B cell (primary cell): ENCODE measurements around the gene SIPA1L2. TPM values are rescaled to one million over a fixed set of nuclear protein-coding genes. Genes with fewer than 3 reads are reported as not detected.

Experiments used
- ATAC-seq: fragments of 200-7000 bp; cut with Tn5 transposase; one replicate; pipeline ENCODE4 v1.10.0; 2021; ENCODE audit warnings: low read depth, mild to moderate bottlenecking, moderate number of reproducible peaks, moderate library complexity
- CTCF ChIA-PET: fragments of 350-600 bp; sonication (Branson Sonifier 250); formaldehyde crosslinking; loops from one replicate; lab custom pipeline; 2021; ENCODE audit warnings: antibody characterized with exemption, inconsistent platforms; lab: Charles Lee
- POLR2A ChIA-PET: fragments of 350-600 bp; sonication (Branson Sonifier 250); formaldehyde crosslinking; loops from one replicate; lab custom pipeline; 2021; ENCODE audit warnings: antibody characterized with exemption; lab: Charles Lee
- DNase-seq: peaks from one replicate; pipeline ENCODE4 v3.0.0; 2013
- H2AFZ ChIP-seq: 2 replicates; pipeline ENCODE4 v1.6.1; 2012; ENCODE audit warnings: mild to moderate bottlenecking, low read depth, low read length; ENCODE audit not compliant: insufficient read depth, poor library complexity, severe bottlenecking
- H3K27ac ChIP-seq, 2 donors: 1 replicate in 1 of 2; 2 replicates in 1 of 2; pipeline ENCODE4 v1.5.1; 2012 to 2013; ENCODE audit warnings: low read length in 2 of 2, mild to moderate bottlenecking in 2 of 2, moderate library complexity in 1 of 2
- H3K27me3 ChIP-seq, 4 experiments: fragments of 200-600 bp in 1 of 4; sonication (generic) in 1 of 4; replicated peaks in 1 of 4; 1 replicate in 2 of 4; 2 replicates in 2 of 4; pipeline versions ENCODE4 v1.6.1 to v1.7.0; 2013 to 2016; ENCODE audit warnings: low read length in 3 of 4, mild to moderate bottlenecking in 2 of 4, mixed read lengths in 1 of 4, moderate library complexity in 1 of 4; ENCODE audit not compliant: insufficient read depth in 4 of 4, control insufficient read depth in 3 of 4; ENCODE audit errors: control extremely low read depth in 1 of 4
- H3K36me3 ChIP-seq, 2 experiments: replicated peaks in 1 of 2; 1 replicate in 1 of 2; 2 replicates in 1 of 2; pipeline versions ENCODE4 v1.6.1 to v1.7.1; 2013; ENCODE audit warnings: low read length in 1 of 2; ENCODE audit not compliant: insufficient read depth in 2 of 2, control insufficient read depth in 1 of 2; ENCODE audit errors: control extremely low read depth in 1 of 2, extremely low read depth in 1 of 2
- H3K4me1 ChIP-seq, 2 donors: fragments of 200-600 bp in 1 of 2; sonication (generic) in 1 of 2; 1 replicate in 1 of 2; 2 replicates in 1 of 2; pipeline versions ENCODE4 v1.5.1 to v1.6.1; 2013 to 2017; ENCODE audit warnings: low read length in 2 of 2; ENCODE audit not compliant: control insufficient read depth in 2 of 2, insufficient read depth in 2 of 2
- H3K4me2 ChIP-seq: replicated peaks from 2 replicates; pipeline ENCODE3; 2012; ENCODE audit warnings: mild to moderate bottlenecking, low read depth, low read length; ENCODE audit not compliant: poor library complexity, severe bottlenecking
- H3K4me3 ChIP-seq, 5 experiments: fragments of 200-600 bp in 1 of 5; sonication (generic) in 1 of 5; 1 replicate in 3 of 5; 2 replicates in 2 of 5; pipeline versions ENCODE4 v1.5.1 to v1.7.0; 2011 to 2016; ENCODE audit warnings: low read length in 4 of 5, mild to moderate bottlenecking in 4 of 5, low read depth in 2 of 5, control low read depth in 1 of 5, moderate library complexity in 1 of 5; ENCODE audit not compliant: insufficient read depth in 1 of 5; ENCODE audit errors: control extremely low read depth in 1 of 5, extremely low read depth in 1 of 5
- H3K79me2 ChIP-seq: fragments of 200-600 bp; sonication (generic); one replicate; pipeline ENCODE4 v1.6.0; 2016; ENCODE audit warnings: low read length; ENCODE audit not compliant: control insufficient read depth, insufficient read depth
- H3K9ac ChIP-seq: fragments of 200-600 bp; sonication (generic); 2 replicates; pipeline ENCODE4 v1.6.1; 2017; ENCODE audit warnings: mild to moderate bottlenecking, low read length, moderate library complexity
- H3K9me3 ChIP-seq, 3 donors: one replicate each; pipeline versions ENCODE4 v1.6.1 to v1.7.1; 2013; ENCODE audit warnings: low read length in 2 of 3; ENCODE audit not compliant: control insufficient read depth in 2 of 3, insufficient read depth in 1 of 3; ENCODE audit errors: control extremely low read depth in 1 of 3
- H4K20me1 ChIP-seq: 2 replicates; pipeline ENCODE4 v1.6.0; 2012; ENCODE audit warnings: mild to moderate bottlenecking, low read length; ENCODE audit not compliant: insufficient read depth, control insufficient read depth, poor library complexity, severe bottlenecking
- H3K27ac Mint-ChIP-seq: one replicate; pipeline ENCODE4 v1.8.0; 2021; ENCODE audit warnings: mixed read lengths
- H3K27me3 Mint-ChIP-seq: one replicate; pipeline ENCODE4 v1.8.0; 2021; ENCODE audit warnings: mixed read lengths
- H3K4me1 Mint-ChIP-seq: one replicate; pipeline ENCODE4 v1.8.0; 2021; ENCODE audit warnings: mixed read lengths
- H3K4me3 Mint-ChIP-seq: one replicate; pipeline ENCODE4 v1.8.0; 2021; ENCODE audit warnings: mixed read lengths
- H3K9me3 Mint-ChIP-seq: one replicate; pipeline ENCODE4 v1.8.0; 2022; ENCODE audit warnings: mixed read lengths; ENCODE audit not compliant: insufficient read depth
- EZH2 ChIP-seq: IDR thresholded peaks from 2 replicates; pipeline ENCODE4 v1.6.1; 2012; ENCODE audit warnings: borderline replicate concordance, low read depth, mild to moderate bottlenecking, moderate library complexity, low read length; ENCODE audit not compliant: insufficient read depth, poor library complexity, severe bottlenecking
- WGBS: methylation state at CpG from one replicate; pipeline ENCODE4 v1.1.5; 2013; ENCODE audit warnings: missing lambda C conversion rate; ENCODE audit not compliant: insufficient coverage; 5-methylcytosine and 5-hydroxymethylcytosine counted together
- intact Hi-C: fragments of 100-400 bp; cut with micrococcal nuclease; formaldehyde crosslinking; loops from one replicate; pipeline ENCODE4 v1.10.0; 2022
- polyA plus RNA-seq: library from polyadenylated mRNA; depleted of rRNA; stranded (reverse); fragments of >200 nt; gene quantifications from 2 replicates; pipeline ENCODE4 v1.2.3, GENCODE V29; 2012
- total RNA-seq, 2 donors: library from RNA; stranded (reverse); fragments of 120-200 nt in 1 of 2; gene quantifications; 1 replicate in 1 of 2; 2 replicates in 1 of 2; pipeline versions ENCODE4 v1.2.3 to v1.2.4, GENCODE V29; 2013 to 2022
- TF ChIP-seq, protein P1 (sequence below): fragments of 200-600 bp; IDR thresholded peaks from one replicate; pipeline ENCODE4 v1.8.0; 2022; ENCODE audit warnings: antibody characterized with exemption, mild to moderate bottlenecking

The SIPA1L2 gene
- total and polyA plus RNA-seq, 2 donors (not counting 1 experiment from before 2014, with no cell fraction given) = 0.07 TPM

DNA sequence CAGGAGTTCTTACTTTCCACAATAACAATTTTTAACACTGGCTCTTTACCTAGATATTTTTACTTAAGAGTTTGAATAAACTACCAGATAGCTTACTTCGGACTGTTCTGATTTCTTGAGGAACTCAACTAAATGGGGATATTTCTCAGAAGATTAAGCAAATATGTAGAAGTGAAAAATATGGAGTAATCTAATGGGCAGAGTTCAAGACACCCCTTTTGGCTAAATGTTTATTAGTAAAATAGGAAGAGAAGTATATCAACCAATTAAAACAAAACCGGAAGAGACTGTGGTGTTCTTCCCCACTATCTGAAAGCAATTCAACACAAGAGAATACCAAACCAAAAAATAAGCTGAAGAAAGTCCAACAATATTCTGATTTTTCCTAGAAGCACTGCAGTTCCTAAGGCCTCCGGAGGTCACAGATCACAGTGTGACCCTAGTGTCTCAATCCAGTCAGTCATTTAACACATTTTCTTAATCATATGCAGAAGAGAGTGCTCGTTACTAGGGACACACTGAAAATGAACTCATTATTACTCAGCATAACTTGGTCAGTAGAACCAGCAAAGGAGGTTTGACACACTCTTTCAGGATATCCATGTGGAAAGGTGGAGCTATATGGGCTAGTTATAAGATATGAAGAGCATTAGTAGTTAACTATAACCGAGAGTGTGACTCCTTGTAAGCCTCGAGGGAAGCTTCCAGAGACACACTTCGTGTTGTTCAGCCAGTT lies 5.2 kb downstream of the SIPA1L2 start:
- peaks cover 9% of the 10 kb centered on the region for H3K4me1 Mint-ChIP-seq
- ChIA-PET POLR2A (no interaction called here), CTCF (interaction anchor here (0.8 kb wide), 1 partner anchor 10 kb away, joined by 3 read pairs; no protein-coding TSS in a partner anchor)
- DNase-seq (no peak), ATAC-seq (no peak)
- no peak for TF ChIP-seq EZH2
- TF ChIP-seq, protein P1, sequence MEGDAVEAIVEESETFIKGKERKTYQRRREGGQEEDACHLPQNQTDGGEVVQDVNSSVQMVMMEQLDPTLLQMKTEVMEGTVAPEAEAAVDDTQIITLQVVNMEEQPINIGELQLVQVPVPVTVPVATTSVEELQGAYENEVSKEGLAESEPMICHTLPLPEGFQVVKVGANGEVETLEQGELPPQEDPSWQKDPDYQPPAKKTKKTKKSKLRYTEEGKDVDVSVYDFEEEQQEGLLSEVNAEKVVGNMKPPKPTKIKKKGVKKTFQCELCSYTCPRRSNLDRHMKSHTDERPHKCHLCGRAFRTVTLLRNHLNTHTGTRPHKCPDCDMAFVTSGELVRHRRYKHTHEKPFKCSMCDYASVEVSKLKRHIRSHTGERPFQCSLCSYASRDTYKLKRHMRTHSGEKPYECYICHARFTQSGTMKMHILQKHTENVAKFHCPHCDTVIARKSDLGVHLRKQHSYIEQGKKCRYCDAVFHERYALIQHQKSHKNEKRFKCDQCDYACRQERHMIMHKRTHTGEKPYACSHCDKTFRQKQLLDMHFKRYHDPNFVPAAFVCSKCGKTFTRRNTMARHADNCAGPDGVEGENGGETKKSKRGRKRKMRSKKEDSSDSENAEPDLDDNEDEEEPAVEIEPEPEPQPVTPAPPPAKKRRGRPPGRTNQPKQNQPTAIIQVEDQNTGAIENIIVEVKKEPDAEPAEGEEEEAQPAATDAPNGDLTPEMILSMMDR = no peak
- Histone ChIP-seq H4K20me1 (no peaks in the 10 kb centered on the region), H3K79me2 (no peaks in the 10 kb centered on the region), H2AFZ (no peak overlapping the region), H3K27me3 (peaks cover 0 to 14% (median 9%) of the 10 kb centered on the region in 4 experiments), H3K4me3 (no peak overlapping the region), H3K27ac (no peak overlapping the region), H3K4me1 (peaks cover 6 to 9% of the 10 kb centered on the region in 2 donors), H3K9ac (no peak overlapping the region), H3K9me3 (no peaks in the 10 kb centered on the region), H3K36me3 (no peaks in the 10 kb centered on the region), H3K4me2 (no peak overlapping the region)
- H3K27ac Mint-ChIP-seq = no peak overlapping the region
- no CpG with 5 or more reads among the region's 7 CpGs for WGBS
- no peaks in the 10 kb centered on the region for H3K9me3 Mint-ChIP-seq
- intact Hi-C loops = no loop called here
- H3K4me3 Mint-ChIP-seq = no peak overlapping the region
- H3K27me3 Mint-ChIP-seq = peaks cover 47% of the 10 kb centered on the region

DNA sequence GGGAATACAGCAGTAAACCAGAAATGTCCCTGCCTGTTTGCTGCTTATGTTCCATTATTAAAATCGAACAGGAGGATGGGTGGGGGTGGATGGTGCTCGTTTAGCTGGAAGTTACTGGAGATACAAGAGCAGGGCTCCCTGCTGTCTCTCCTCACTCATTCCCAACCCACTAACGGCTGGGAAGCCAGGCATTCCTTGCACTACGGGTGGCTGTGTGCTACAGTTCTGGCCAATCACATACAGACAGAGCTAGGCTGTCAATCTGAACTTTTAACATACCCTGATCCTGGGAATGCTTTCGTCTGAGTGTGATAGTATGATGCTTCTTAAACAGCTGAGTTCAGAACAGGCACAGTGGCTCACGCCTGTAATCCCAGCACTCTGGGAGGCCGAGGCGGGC lies 7.0 kb downstream of the SIPA1L2 start:
- H3K9me3 ChIP-seq = no peaks in the 10 kb centered on the region
- H3K27ac ChIP-seq = no peak overlapping the region
- H3K4me1 Mint-ChIP-seq = no peaks in the 10 kb centered on the region
- ChIA-PET CTCF (no interaction called here), POLR2A (no interaction called here)
- H3K27ac Mint-ChIP-seq = no peak overlapping the region
- 70% methylated on average over 2 of the region's 8 CpGs for WGBS
- H3K4me2 ChIP-seq = no peak overlapping the region
- no peak overlapping the region for H3K9ac ChIP-seq
- no peak overlapping the region for H2AFZ ChIP-seq
- peaks cover 0 to 4% (median 2%) of the 10 kb centered on the region in 4 experiments for H3K27me3 ChIP-seq
- peaks cover 43% of the 10 kb centered on the region for H3K27me3 Mint-ChIP-seq
- no peak for DNase-seq
- H3K79me2 ChIP-seq = no peaks in the 10 kb centered on the region
- intact Hi-C loops = no loop called here
- H3K36me3 ChIP-seq = no peaks in the 10 kb centered on the region
- no peak overlapping the region for H3K4me3 Mint-ChIP-seq
- no peaks in the 10 kb centered on the region for H3K9me3 Mint-ChIP-seq
- H4K20me1 ChIP-seq = no peaks in the 10 kb centered on the region
- H3K4me1 ChIP-seq = no peaks in the 10 kb centered on the region
- no peak for ATAC-seq
- TF ChIP-seq, protein P1 = no peak
- TF ChIP-seq EZH2 = no peak
- no peak overlapping the region for H3K4me3 ChIP-seq
